Loucy (cell line): ENCODE measurements around the gene TMPRSS2.

Source experiments
- EZH2phosphoT487 ChIP-seq: fragments of 200-600 bp; IDR thresholded peaks from 2 replicates; pipeline ENCODE4 v1.6.1; 2018; ENCODE audit warnings: antibody characterized with exemption, mild to moderate bottlenecking, moderate library complexity, borderline replicate concordance
- TF ChIP-seq, protein P1 (sequence below): fragments of 200-600 bp; sonication (generic); conservative IDR thresholded peaks from 2 replicates; pipeline ENCODE4 v1.5.1; 2014; ENCODE audit warnings: mild to moderate bottlenecking, antibody characterized with exemption, low read length

DNA sequence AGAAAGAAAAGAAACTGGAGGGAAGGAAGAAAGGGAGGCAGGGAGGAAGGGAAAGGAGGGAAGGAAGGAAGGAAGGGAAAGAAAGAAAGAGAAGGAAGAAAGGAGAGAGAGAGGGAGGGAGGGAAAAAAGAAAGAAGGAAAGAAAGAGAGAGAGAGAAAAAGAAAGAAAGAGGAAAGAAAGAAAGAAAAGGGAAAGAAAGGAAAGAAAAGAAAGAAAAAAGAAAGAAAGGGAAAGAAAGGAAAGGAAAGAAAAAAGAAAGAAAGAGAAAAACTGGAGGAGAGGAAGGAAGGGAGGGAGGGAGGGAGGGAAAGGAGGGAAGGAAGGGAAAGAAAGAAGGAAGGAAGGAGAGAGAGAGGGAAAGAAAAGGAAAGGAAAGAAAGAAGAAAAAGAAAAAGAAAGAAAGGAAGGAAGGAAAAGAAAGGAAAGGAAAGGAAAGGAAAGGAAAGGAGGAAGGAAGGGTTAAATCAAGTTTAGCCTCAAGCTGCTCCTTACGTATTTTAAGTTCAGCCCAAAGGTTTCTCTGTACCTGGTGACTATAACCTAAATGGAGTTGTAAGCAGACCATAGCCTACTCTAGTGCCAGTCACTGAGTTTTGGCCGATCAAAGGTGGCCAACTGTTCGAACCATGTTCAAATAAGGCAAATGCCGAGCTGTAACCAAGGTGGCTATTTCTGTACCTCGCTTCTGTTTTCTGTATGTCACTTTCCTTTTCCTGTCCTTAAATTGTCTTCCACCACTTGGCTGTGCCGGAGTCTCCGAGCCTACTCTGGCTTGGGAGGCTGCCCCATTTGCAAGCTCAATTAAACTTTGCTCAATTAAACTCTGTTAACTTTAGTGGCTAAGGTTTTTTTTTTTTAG, 37.8 kb upstream of the TMPRSS2 start:
- TF ChIP-seq, protein P1, sequence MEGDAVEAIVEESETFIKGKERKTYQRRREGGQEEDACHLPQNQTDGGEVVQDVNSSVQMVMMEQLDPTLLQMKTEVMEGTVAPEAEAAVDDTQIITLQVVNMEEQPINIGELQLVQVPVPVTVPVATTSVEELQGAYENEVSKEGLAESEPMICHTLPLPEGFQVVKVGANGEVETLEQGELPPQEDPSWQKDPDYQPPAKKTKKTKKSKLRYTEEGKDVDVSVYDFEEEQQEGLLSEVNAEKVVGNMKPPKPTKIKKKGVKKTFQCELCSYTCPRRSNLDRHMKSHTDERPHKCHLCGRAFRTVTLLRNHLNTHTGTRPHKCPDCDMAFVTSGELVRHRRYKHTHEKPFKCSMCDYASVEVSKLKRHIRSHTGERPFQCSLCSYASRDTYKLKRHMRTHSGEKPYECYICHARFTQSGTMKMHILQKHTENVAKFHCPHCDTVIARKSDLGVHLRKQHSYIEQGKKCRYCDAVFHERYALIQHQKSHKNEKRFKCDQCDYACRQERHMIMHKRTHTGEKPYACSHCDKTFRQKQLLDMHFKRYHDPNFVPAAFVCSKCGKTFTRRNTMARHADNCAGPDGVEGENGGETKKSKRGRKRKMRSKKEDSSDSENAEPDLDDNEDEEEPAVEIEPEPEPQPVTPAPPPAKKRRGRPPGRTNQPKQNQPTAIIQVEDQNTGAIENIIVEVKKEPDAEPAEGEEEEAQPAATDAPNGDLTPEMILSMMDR = no peak
- no peak for TF ChIP-seq EZH2phosphoT487
